Calu3 (cell line): ENCODE measurements around the gene UVRAG. TPM values are rescaled to one million over a fixed set of nuclear protein-coding genes. Genes with fewer than 3 reads are reported as not detected.

Experiments
- BruUV-seq: library from RNA; stranded (reverse); fragments of 400-500 nt; replicated peaks from 2 replicates; lab custom pipeline; 2021; lab: Mats Ljungman, UMichigan
- CTCF ChIA-PET: fragments of 300-600 bp; sonication (Branson Sonifier 250); formaldehyde crosslinking; loops from one replicate; lab custom pipeline; 2022; ENCODE audit warnings: antibody characterized with exemption; lab: Charles Lee
- DNase-seq: peaks from one replicate; pipeline ENCODE4 v3.0.0; 2022
- H3K27ac Mint-ChIP-seq: one replicate; pipeline ENCODE4 v1.8.0; 2022; ENCODE audit warnings: mixed read lengths; ENCODE audit not compliant: unreplicated experiment
- H3K27me3 Mint-ChIP-seq: one replicate; pipeline ENCODE4 v1.8.0; 2022; ENCODE audit warnings: mixed read lengths; ENCODE audit not compliant: unreplicated experiment
- H3K36me3 Mint-ChIP-seq: one replicate; pipeline ENCODE4 v1.8.0; 2022; ENCODE audit warnings: mild to moderate bottlenecking, moderate library complexity, mixed read lengths; ENCODE audit not compliant: insufficient read depth, unreplicated experiment
- H3K4me1 Mint-ChIP-seq: one replicate; pipeline ENCODE4 v1.8.0; 2022; ENCODE audit warnings: mild to moderate bottlenecking, low read depth, mixed read lengths; ENCODE audit not compliant: unreplicated experiment
- H3K4me3 Mint-ChIP-seq: one replicate; pipeline ENCODE4 v1.8.0; 2022; ENCODE audit warnings: mild to moderate bottlenecking, low read depth, moderate library complexity, mixed read lengths; ENCODE audit not compliant: unreplicated experiment
- H3K9me3 Mint-ChIP-seq: one replicate; pipeline ENCODE4 v1.8.0; 2022; ENCODE audit warnings: low read depth, mixed read lengths; ENCODE audit not compliant: unreplicated experiment
- intact Hi-C: fragments of 100-400 bp; cut with micrococcal nuclease; formaldehyde crosslinking; loops from one replicate; pipeline ENCODE4 v1.10.0; 2022; ENCODE audit not compliant: unreplicated experiment
- total RNA-seq: library from RNA; stranded (reverse); gene quantifications from 2 replicates; pipeline ENCODE4 v1.2.3, GENCODE V29; 2022
- TF ChIP-seq, protein P1 (sequence below): fragments of 200-600 bp; IDR thresholded peaks from one replicate; pipeline ENCODE4 v1.8.0; 2022; ENCODE audit warnings: antibody characterized with exemption; ENCODE audit not compliant: unreplicated experiment

The UVRAG gene
- total RNA-seq, 1 experiment from 2014 or later, result 18.5 TPM

DNA sequence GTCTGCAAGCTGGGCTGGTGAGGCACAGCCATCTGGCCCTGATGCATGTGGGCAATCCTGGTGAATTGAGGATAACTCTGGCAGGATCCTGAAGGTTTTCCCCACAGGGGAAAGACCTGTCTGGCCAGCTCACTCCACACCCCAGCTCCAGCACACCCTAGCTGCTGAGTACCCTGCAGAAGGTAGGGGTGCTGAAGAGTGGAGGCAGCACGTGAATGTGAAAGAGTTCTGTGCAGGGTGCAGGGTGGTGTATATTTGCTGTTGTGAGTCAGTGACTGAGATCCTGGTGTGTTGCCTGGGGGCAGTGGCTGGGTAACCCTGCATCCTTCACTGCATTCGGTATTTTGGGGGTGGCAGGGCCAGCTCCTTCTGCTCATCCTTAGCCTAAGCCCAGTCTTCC is 24.0 kb upstream of the UVRAG start:
- intact Hi-C loops, result no loop called here
- TF ChIP-seq, protein P1, sequence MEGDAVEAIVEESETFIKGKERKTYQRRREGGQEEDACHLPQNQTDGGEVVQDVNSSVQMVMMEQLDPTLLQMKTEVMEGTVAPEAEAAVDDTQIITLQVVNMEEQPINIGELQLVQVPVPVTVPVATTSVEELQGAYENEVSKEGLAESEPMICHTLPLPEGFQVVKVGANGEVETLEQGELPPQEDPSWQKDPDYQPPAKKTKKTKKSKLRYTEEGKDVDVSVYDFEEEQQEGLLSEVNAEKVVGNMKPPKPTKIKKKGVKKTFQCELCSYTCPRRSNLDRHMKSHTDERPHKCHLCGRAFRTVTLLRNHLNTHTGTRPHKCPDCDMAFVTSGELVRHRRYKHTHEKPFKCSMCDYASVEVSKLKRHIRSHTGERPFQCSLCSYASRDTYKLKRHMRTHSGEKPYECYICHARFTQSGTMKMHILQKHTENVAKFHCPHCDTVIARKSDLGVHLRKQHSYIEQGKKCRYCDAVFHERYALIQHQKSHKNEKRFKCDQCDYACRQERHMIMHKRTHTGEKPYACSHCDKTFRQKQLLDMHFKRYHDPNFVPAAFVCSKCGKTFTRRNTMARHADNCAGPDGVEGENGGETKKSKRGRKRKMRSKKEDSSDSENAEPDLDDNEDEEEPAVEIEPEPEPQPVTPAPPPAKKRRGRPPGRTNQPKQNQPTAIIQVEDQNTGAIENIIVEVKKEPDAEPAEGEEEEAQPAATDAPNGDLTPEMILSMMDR, result no peak
- Mint-ChIP-seq H3K4me3 (no peak overlapping the region), H3K9me3 (no peaks in the 10 kb centered on the region), H3K4me1 (peaks cover 22% of the 10 kb centered on the region), H3K36me3 (peaks cover 6% of the 10 kb centered on the region), H3K27me3 (no peaks in the 10 kb centered on the region), H3K27ac (no peak overlapping the region)
- DNase-seq, result no peak
- no TSS peak for BruUV-seq
- CTCF ChIA-PET, result interaction anchor here (1.2 kb wide), 1 partner anchor 68 kb away, joined by 3 read pairs; no protein-coding TSS in a partner anchor

DNA sequence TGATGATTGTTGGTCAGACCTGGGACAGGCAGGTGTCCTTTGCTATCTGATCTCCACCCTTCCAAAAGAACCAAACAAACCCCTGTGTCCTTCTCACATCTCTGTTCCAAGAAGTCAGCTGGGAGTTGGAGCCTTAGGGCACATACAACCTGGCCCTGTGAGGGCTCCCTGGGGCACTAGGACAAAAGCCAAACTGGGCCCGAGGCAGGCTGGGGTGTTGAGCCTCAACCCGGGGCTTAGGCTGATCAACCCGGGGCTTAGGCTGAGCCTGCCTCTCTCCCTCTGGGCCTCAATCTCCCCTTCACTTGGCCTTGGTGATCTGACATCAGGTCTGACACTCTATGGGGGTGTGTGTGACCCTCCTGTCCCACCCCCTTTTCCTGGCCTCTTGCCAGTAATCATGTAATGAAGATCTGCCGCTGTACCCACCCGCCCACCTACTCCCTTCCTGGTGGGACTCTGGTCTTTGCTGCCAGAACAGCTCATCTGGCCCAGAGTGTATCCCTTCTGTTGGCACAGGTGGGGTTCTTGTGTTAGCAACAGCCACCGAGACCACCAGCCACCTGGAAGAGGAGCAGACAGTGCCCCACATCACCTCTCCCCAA is 22.8 kb upstream of the UVRAG start:
- no TSS peak for BruUV-seq
- Mint-ChIP-seq H3K36me3 (no peaks in the 10 kb centered on the region), H3K9me3 (no peaks in the 10 kb centered on the region), H3K4me1 (peaks cover 13% of the 10 kb centered on the region), H3K4me3 (no peak overlapping the region), H3K27ac (no peak overlapping the region), H3K27me3 (no peaks in the 10 kb centered on the region)
- CTCF ChIA-PET, result no interaction called here
- TF ChIP-seq, protein P1, result no peak
- intact Hi-C loops, result no loop called here
- no peak for DNase-seq

DNA sequence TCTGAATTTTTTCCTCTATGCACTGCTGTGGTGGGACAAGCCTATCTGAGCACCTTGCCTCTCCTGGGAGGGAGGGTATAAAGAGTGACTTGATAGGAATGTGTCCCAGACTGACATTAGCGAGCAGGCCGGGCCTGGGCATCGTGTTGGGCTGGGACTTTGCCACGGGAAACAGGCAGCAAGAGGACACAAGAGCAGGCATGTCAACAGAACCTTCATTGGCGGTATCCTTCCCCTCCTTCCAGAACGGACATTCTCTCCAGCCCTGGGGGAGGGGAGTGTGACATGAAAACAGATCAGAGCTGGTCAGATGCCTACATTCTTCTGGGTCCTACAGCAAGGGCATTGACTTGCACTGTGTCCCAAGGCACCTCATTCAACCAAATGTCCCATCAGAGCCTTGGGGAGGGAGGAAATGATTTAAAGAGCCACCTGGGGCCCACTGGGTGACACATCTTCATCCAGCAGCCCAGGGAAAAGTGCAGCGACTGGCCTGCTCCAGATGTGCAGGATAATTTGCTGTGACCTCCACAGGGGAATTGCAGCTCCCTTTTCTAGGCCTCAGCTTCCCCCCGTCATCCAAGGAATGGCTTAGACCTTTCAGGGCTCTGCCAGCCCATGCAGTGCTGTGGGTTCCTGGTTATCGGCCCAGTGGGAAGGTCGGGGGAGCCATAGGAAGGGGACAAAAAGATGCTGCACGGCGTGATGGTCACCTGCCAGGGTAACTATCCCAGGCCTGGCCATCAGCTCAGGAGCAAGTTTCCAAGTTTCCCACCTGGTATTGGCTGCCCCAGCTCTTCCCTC is 21.8 kb upstream of the UVRAG start:
- Mint-ChIP-seq H3K4me3 (no peak overlapping the region), H3K4me1 (peaks cover 13% of the 10 kb centered on the region), H3K36me3 (no peaks in the 10 kb centered on the region), H3K27me3 (no peaks in the 10 kb centered on the region), H3K9me3 (no peaks in the 10 kb centered on the region), H3K27ac (no peak overlapping the region)
- TF ChIP-seq, protein P1, result no peak
- no peak for DNase-seq
- CTCF ChIA-PET, result no interaction called here
- no TSS peak for BruUV-seq
- intact Hi-C loops, result no loop called here

DNA sequence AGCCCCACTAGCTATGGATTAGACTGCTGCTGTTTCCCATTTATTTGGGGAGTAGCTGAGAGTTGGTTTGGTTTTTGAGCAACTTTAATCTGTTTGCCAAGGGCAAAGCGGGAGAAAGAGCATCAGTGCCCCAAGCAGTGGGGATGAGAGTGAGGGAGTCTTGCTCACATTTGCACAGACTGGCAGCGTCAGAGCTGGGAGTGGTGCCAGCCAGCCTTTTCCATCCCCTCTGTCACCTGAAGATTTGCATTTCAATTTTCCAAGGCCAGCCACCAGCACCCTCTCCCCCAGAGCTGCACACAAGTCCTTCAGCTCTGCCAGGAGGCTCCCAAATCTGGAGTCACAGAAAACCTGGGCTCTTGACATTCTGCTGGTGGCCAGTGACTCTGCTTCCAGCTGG is 21.0 kb upstream of the UVRAG start:
- H3K27ac Mint-ChIP-seq, result no peak overlapping the region
- no TSS peak for BruUV-seq
- CTCF ChIA-PET, result no interaction called here
- TF ChIP-seq, protein P1, result no peak
- DNase-seq, result no peak
- peaks cover 13% of the 10 kb centered on the region for H3K4me1 Mint-ChIP-seq
- no peaks in the 10 kb centered on the region for H3K27me3 Mint-ChIP-seq
- no peaks in the 10 kb centered on the region for H3K9me3 Mint-ChIP-seq
- H3K36me3 Mint-ChIP-seq, result no peaks in the 10 kb centered on the region
- intact Hi-C loops, result no loop called here
- H3K4me3 Mint-ChIP-seq, result no peak overlapping the region
